ENCODE data around the gene BSDC1. TPM values are rescaled to one million over a fixed set of nuclear protein-coding genes. Genes with fewer than 3 reads are reported as not detected.

Gene BSDC1
- total RNA-seq, 4 donors from 2014 or later: 93.0 to 132 (median 101) TPM

GRCh38 chr1:32336963-32337675, 57.1 kb downstream of the BSDC1 start:
- TF ChIP-seq POLR2A (IDR thresholded peaks at IDR 0.05): no peak
- no peak for TF ChIP-seq CTCF (IDR thresholded peaks at IDR 0.05)
- Histone ChIP-seq H3K4me1 (peaks cover 32 to 45% of the 10 kb centered on the region in 2 donors), H3K4me3 (replicated peaks in 1 of 3) (no peak overlapping the region), H3K9me3 (no peaks in the 10 kb centered on the region), H3K27me3 (no peaks in the 10 kb centered on the region), H3K36me3 (peaks cover 0 to under 1% of the 10 kb centered on the region in 2 donors), H3K27ac (peak overlapping the region in 1 of 3 donors; percentile 87)
- peak in 1 of 2 donors; percentile 50 for DNase-seq
- WGBS, 2 donors: 71 to 73% methylated on average over 4 to 7 of the region's 8 CpGs
- intact Hi-C loops (cut with DNase I): loop anchor here (10.0 kb wide), 1 partner anchor 102 kb away; no protein-coding TSS in a partner anchor

- WGBS, 2 donors: 20 to 44% methylated on average over 1 to 12 of the region's 15 CpGs
- H3K36me3 ChIP-seq: peaks cover 0 to 4% of the 10 kb centered on the region in 2 donors
- peak overlapping the region in 1 of 3 donors; percentile 78 for H3K4me3 ChIP-seq (replicated peaks in 1 of 3)
- H3K4me1 ChIP-seq: peaks cover 37 to 45% of the 10 kb centered on the region in 2 donors
- DNase-seq: peak in 1 of 2 donors; percentile 28
- no peaks in the 10 kb centered on the region for H3K27me3 ChIP-seq
- peak overlapping the region in 2 of 3 donors; percentile 79 to 87 for H3K27ac ChIP-seq
- H3K9me3 ChIP-seq: no peaks in the 10 kb centered on the region
- intact Hi-C loops (cut with DNase I): loop anchor here (10.0 kb wide), 1 partner anchor 102 kb away; no protein-coding TSS in a partner anchor
- TF ChIP-seq POLR2A (IDR thresholded peaks at IDR 0.05) (no peak), CTCF (IDR thresholded peaks at IDR 0.05) (no peak)
Measured at GRCh38 chr1:32336591-32336932, 57.7 kb downstream of the BSDC1 start.

GRCh38 chr1:32335790-32336590, 58.3 kb downstream of the BSDC1 start, which contains the start of gene MARCKSL1:
MARCKSL1 (minus strand) TSS chr1:32336233; CDS start chr1:32336033, 200 bp downstream.
- peak within 1 kb of the TSS; percentile 18 to 81 (median 78) for H3K4me3 ChIP-seq (replicated peaks in 1 of 3)
- peaks cover 43 to 51% of the 10 kb centered on the region in 2 donors for H3K4me1 ChIP-seq
- no CpG with 5 or more reads among the region's 95 CpGs for WGBS, 2 donors
- no peaks in the 10 kb centered on the region for H3K27me3 ChIP-seq
- H3K36me3 ChIP-seq: peaks cover 0 to 4% of the 10 kb centered on the region in 2 donors
- DNase-seq: peak; percentile 83 to 88
- peak; percentile 90 to 98 for TF ChIP-seq POLR2A (IDR thresholded peaks at IDR 0.05)
- no peak for TF ChIP-seq CTCF (IDR thresholded peaks at IDR 0.05)
- intact Hi-C loops (cut with DNase I): loop anchor here (10.0 kb wide), 1 partner anchor 101 kb away; no protein-coding TSS in a partner anchor
- peak within 1 kb of the TSS; percentile 85 to 90 (median 87) for H3K27ac ChIP-seq
- no peaks in the 10 kb centered on the region for H3K9me3 ChIP-seq

DNA sequence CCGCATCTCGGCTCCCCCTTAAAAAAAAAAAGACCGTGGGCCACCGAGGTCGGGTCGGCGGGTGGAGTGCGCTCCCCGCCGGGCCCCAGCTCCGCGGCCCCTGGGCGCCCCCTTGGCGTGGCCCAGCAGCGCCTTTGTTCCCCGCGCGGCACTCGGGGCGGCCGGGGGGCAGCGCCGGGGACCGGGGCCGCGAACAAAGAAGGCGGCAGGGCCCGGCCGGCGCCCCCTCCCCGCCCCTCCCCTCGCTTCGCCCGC, 58.8 kb downstream of the BSDC1 start:
- TF ChIP-seq POLR2A (IDR thresholded peaks at IDR 0.05) (no peak), CTCF (IDR thresholded peaks at IDR 0.05) (no peak)
- WGBS, 2 donors: no CpG with 5 or more reads among the region's 34 CpGs
- peaks cover 48 to 56% of the 10 kb centered on the region in 2 donors for H3K4me1 ChIP-seq
- H3K9me3 ChIP-seq: no peaks in the 10 kb centered on the region
- peaks cover 0 to 4% of the 10 kb centered on the region in 2 donors for H3K36me3 ChIP-seq
- intact Hi-C loops (cut with DNase I): loop anchor here (10.0 kb wide), 1 partner anchor 101 kb away; no protein-coding TSS in a partner anchor
- H3K4me3 ChIP-seq (replicated peaks in 1 of 3): peak overlapping the region; percentile 18 to 81 (median 78)
- H3K27ac ChIP-seq: peak overlapping the region; percentile 85 to 90 (median 87)
- DNase-seq: no peak
- H3K27me3 ChIP-seq: no peaks in the 10 kb centered on the region
